H1 (cell line): ENCODE data around the gene KCNC4.

Source experiments
- CHD2 ChIP-seq: IDR thresholded peaks from 2 replicates; pipeline ENCODE4 v1.6.1; 2012; ENCODE audit warnings: low read length, improper control_type of control experiment
- CREB1 ChIP-seq: IDR thresholded peaks from 2 replicates; pipeline ENCODE4 v1.6.1; 2012; ENCODE audit warnings: inconsistent platforms
- CTCF ChIP-seq, 3 experiments: IDR thresholded peaks; 1 replicate in 2 of 3; 2 replicates in 1 of 3; pipeline versions ENCODE4 v1.5.1 to v1.6.1; 2011; ENCODE audit warnings: low read length in 3 of 3, mild to moderate bottlenecking in 3 of 3, inconsistent platforms in 2 of 3, low read depth in 1 of 3, moderate library complexity in 1 of 3; ENCODE audit not compliant: insufficient read depth in 1 of 3; ENCODE audit errors: control extremely low read depth in 1 of 3
- KDM1A ChIP-seq: fragments of 200-600, 300-600 bp; sonication (generic); IDR thresholded peaks from 2 replicates; pipeline ENCODE4 v1.7.1; 2016; ENCODE audit warnings: mild to moderate bottlenecking, low read length, borderline replicate concordance
- NRF1 ChIP-seq: IDR thresholded peaks from 2 replicates; pipeline ENCODE4 v1.6.1; 2011; ENCODE audit warnings: mild to moderate bottlenecking, low read depth, low read length, improper control_type of control experiment
- POLR2A ChIP-seq, 2 experiments: IDR thresholded peaks; 1 replicate in 1 of 2; 2 replicates in 1 of 2; pipeline ENCODE4 v1.6.1; 2011; ENCODE audit warnings: low read depth in 2 of 2, low read length in 2 of 2, mild to moderate bottlenecking in 2 of 2; ENCODE audit errors: control extremely low read depth in 1 of 2
- RFX5 ChIP-seq: IDR thresholded peaks from 2 replicates; pipeline ENCODE4 v1.6.1; 2011; ENCODE audit warnings: low read depth, low read length, improper control_type of control experiment, borderline replicate concordance
- ZNF274 ChIP-seq: IDR thresholded peaks from 2 replicates; pipeline ENCODE4 v1.7.0; 2012; ENCODE audit warnings: low read length, borderline replicate concordance; ENCODE audit errors: extremely low read depth

GRCh38 chr1:110235181-110235833 is 25.2 kb downstream of the KCNC4 start:
- no peak for TF ChIP-seq CTCF (IDR thresholded peaks at IDR 0.05; ENCODE audit: control extremely low read depth in 1 of 3, insufficient read depth in 1 of 3, low read depth in 1 of 3, low read length in 3 of 3)
- TF ChIP-seq NRF1 = no peak
- TF ChIP-seq KDM1A = no peak
- TF ChIP-seq CHD2 = no peak
- TF ChIP-seq POLR2A (IDR thresholded peaks at IDR 0.05; ENCODE audit: control extremely low read depth in 1 of 2, low read depth in 2 of 2, low read length in 2 of 2) = no peak
- no peak for TF ChIP-seq ZNF274
- no peak for TF ChIP-seq RFX5
- no peak for TF ChIP-seq CREB1
